Parathyroid adenoma (tissue), 2 donors: ENCODE measurements around the gene MSH6.

ENCODE experiments used
- H2AFZ ChIP-seq: fragments of 300-600 bp; sonication (generic); one replicate; pipeline ENCODE4 v1.7.0; 2017; ENCODE audit warnings: antibody characterized with exemption, mild to moderate bottlenecking
- H3K27ac ChIP-seq: fragments of 300-600 bp; sonication (generic); one replicate; pipeline ENCODE4 v1.7.0; 2017
- H3K27me3 ChIP-seq: fragments of 300-600 bp; sonication (generic); one replicate; pipeline ENCODE4 v1.7.0; 2017; ENCODE audit warnings: low read length; ENCODE audit not compliant: control insufficient read depth, insufficient read depth
- H3K36me3 ChIP-seq: fragments of 300-600 bp; sonication (generic); one replicate; pipeline ENCODE4 v1.7.0; 2017; ENCODE audit warnings: low read length; ENCODE audit not compliant: control insufficient read depth, insufficient read depth
- H3K4me1 ChIP-seq: fragments of 300-600 bp; sonication (generic); one replicate; pipeline ENCODE4 v1.7.0; 2017; ENCODE audit warnings: control low read depth
- H3K4me2 ChIP-seq: fragments of 300-600 bp; sonication (generic); one replicate; pipeline ENCODE4 v1.7.0; 2017; ENCODE audit warnings: low read length
- H3K4me3 ChIP-seq: fragments of 300-600 bp; sonication (generic); one replicate; pipeline ENCODE4 v1.7.0; 2017; ENCODE audit warnings: low read depth, low read length
- H3K79me2 ChIP-seq: fragments of 300-600 bp; sonication (generic); one replicate; pipeline ENCODE4 v1.7.0; 2017; ENCODE audit warnings: control low read depth
- H3K9ac ChIP-seq: fragments of 300-600 bp; sonication (generic); one replicate; pipeline ENCODE4 v1.7.0; 2017; ENCODE audit warnings: mild to moderate bottlenecking
- H3K9me3 ChIP-seq: fragments of 300-600 bp; sonication (generic); one replicate; pipeline ENCODE4 v1.7.0; 2017; ENCODE audit warnings: low read length; ENCODE audit not compliant: control insufficient read depth
- TF ChIP-seq, protein P1 (sequence below): fragments of 300-600 bp; sonication (generic); IDR thresholded peaks from one replicate; pipeline ENCODE4 v1.7.0; 2017; ENCODE audit warnings: antibody characterized with exemption, mild to moderate bottlenecking
- donor health status: primary hyperparathyroidism.

Gene MSH6

DNA sequence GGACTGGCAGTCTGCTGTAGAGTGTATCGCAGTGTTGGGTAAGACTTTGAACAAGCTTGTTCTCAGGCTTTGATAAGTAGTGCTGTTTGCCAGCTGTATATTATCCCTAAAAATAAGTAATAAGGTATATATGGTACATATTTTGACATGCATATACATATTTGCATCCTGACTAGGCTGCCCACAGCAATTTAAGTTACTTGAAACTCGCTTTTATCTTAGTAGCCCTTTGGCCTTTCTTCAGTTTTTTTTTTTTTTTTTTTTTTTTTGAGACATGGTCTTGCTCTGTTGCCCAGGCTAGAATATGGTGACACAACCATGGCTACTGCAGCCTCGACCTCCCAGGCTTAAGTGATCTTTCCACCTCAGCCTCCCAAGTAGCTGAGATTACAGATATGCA lies 18.2 kb downstream of the MSH6 start:
- Histone ChIP-seq H3K4me3 (no peak overlapping the region), H2AFZ (no peak overlapping the region), H3K27ac (no peak overlapping the region), H3K9me3 (no peaks in the 10 kb centered on the region), H3K79me2 (peaks cover 7% of the 10 kb centered on the region), H3K4me1 (no peaks in the 10 kb centered on the region), H3K36me3 (no peaks in the 10 kb centered on the region), H3K27me3 (no peaks in the 10 kb centered on the region), H3K4me2 (no peak overlapping the region), H3K9ac (no peak overlapping the region)
- TF ChIP-seq, protein P1, sequence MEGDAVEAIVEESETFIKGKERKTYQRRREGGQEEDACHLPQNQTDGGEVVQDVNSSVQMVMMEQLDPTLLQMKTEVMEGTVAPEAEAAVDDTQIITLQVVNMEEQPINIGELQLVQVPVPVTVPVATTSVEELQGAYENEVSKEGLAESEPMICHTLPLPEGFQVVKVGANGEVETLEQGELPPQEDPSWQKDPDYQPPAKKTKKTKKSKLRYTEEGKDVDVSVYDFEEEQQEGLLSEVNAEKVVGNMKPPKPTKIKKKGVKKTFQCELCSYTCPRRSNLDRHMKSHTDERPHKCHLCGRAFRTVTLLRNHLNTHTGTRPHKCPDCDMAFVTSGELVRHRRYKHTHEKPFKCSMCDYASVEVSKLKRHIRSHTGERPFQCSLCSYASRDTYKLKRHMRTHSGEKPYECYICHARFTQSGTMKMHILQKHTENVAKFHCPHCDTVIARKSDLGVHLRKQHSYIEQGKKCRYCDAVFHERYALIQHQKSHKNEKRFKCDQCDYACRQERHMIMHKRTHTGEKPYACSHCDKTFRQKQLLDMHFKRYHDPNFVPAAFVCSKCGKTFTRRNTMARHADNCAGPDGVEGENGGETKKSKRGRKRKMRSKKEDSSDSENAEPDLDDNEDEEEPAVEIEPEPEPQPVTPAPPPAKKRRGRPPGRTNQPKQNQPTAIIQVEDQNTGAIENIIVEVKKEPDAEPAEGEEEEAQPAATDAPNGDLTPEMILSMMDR = no peak

DNA sequence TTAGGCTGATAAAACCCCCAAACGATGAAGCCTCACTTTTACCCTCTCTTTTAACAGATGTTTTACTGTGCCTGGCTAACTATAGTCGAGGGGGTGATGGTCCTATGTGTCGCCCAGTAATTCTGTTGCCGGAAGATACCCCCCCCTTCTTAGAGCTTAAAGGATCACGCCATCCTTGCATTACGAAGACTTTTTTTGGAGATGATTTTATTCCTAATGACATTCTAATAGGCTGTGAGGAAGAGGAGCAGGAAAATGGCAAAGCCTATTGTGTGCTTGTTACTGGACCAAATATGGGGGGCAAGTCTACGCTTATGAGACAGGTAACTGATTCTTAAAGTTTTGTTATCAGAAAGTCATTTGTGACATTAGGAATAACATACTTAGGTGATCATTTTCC lies 20.4 kb downstream of the MSH6 start:
- Histone ChIP-seq H3K9ac (no peak overlapping the region), H2AFZ (no peak overlapping the region), H3K4me3 (no peak overlapping the region), H3K27ac (no peak overlapping the region), H3K36me3 (no peaks in the 10 kb centered on the region), H3K4me2 (no peak overlapping the region), H3K9me3 (no peaks in the 10 kb centered on the region), H3K4me1 (no peaks in the 10 kb centered on the region), H3K79me2 (peaks cover 2% of the 10 kb centered on the region), H3K27me3 (no peaks in the 10 kb centered on the region)
- TF ChIP-seq, protein P1 = no peak

DNA sequence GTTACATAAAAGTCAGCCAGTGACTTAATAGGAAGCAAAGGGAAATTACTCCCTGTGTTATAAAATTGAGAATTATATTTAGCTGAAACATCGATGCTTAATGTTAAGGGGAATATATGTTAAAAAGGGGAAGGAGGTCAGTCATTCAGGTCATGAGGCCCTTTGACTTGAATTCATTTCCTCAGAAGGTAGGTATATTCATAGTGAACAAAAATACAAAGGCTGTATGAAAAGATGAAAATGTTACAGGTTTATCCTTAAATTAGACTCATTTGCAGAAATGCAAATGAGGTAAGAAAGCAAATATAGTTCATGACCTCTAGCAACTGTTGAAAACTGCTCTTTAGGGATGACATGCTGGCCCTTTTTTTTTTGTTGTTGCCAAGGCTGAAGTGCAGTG lies 20.8 kb downstream of the MSH6 start:
- Histone ChIP-seq H3K4me1 (no peaks in the 10 kb centered on the region), H3K9me3 (no peaks in the 10 kb centered on the region), H3K27me3 (no peaks in the 10 kb centered on the region), H2AFZ (no peak overlapping the region), H3K4me2 (no peak overlapping the region), H3K27ac (no peak overlapping the region), H3K4me3 (no peak overlapping the region), H3K9ac (no peak overlapping the region), H3K36me3 (no peaks in the 10 kb centered on the region), H3K79me2 (peaks cover 2% of the 10 kb centered on the region)
- TF ChIP-seq, protein P1 = no peak

DNA sequence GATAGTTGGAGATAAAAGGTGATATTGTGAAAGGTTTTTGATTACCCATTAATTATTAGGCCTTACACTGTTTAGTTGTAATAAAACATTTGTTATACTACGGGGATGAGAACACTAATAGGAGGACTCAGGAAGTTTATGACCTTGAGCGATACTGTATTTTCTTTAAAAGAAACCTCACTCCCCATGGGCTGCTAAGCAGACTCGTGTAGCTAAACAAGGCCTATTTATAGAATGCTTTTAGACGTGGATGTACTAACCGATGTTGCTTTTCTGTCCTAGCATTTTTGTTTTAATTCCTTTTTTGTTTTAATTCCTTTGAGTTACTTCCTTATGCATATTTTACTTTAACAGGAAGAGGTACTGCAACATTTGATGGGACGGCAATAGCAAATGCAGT lies 22.9 kb downstream of the MSH6 start:
- H3K9ac ChIP-seq = no peak overlapping the region
- no peaks in the 10 kb centered on the region for H3K27me3 ChIP-seq
- no peaks in the 10 kb centered on the region for H3K36me3 ChIP-seq
- H3K4me3 ChIP-seq = no peak overlapping the region
- H2AFZ ChIP-seq = no peak overlapping the region
- H3K4me2 ChIP-seq = no peak overlapping the region
- H3K79me2 ChIP-seq = peaks cover 2% of the 10 kb centered on the region
- H3K9me3 ChIP-seq = no peaks in the 10 kb centered on the region
- TF ChIP-seq, protein P1 = no peak
- H3K4me1 ChIP-seq = no peaks in the 10 kb centered on the region
- no peak overlapping the region for H3K27ac ChIP-seq

DNA sequence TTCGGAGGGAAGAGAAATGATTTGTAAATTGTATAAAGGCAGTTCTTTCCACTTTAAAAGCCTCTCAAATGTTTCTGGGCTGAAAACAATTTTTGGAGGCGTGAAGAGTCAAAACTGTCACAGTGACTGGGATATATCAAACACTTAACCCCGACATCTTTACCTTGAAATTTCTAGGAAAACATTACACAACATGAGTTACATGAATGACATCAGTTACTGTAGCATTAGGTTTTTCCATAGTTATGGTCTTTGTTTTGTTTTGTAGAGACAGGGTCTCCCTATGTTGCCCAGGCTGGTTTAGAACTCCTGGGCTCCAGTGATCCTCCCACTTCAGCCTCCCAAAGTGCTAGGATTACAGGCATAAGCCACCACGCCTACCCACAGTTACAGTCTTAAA lies 25.7 kb downstream of the MSH6 start:
- Histone ChIP-seq H2AFZ (no peak overlapping the region), H3K9ac (no peak overlapping the region), H3K4me3 (no peak overlapping the region), H3K9me3 (no peaks in the 10 kb centered on the region), H3K36me3 (no peaks in the 10 kb centered on the region), H3K79me2 (no peaks in the 10 kb centered on the region), H3K27ac (no peak overlapping the region), H3K4me1 (no peaks in the 10 kb centered on the region), H3K4me2 (no peak overlapping the region), H3K27me3 (no peaks in the 10 kb centered on the region)
- TF ChIP-seq, protein P1 = no peak
